Heart right ventricle (tissue), 16 donors: ENCODE data around the gene UBR7. TPM values are rescaled to one million over a fixed set of nuclear protein-coding genes. Genes with fewer than 3 reads are reported as not detected.
A peak's percentile ranks its signal among the peaks of the same experiment; 100 is the strongest.

Experiments
- ATAC-seq, 8 donors: fragments of 200-7000 bp; cut with Tn5 transposase; one replicate each; pipeline ENCODE4 v1.9.1; 2020; ENCODE audit warnings: mild to moderate bottlenecking in 8 of 8, moderate library complexity in 8 of 8, moderate number of reproducible peaks in 1 of 8
- DNase-seq, 2 donors: peaks; one replicate each; pipeline ENCODE4 v3.0.0-alpha.2; 2020
- H3K27ac ChIP-seq, 10 donors: fragments of 200-600 bp; sonication (generic) in 2 of 10; one replicate each; pipeline versions ENCODE4 v1.5.0 to v1.8.0; 2020 to 2022; ENCODE audit warnings: mild to moderate bottlenecking in 3 of 10
- H3K27me3 ChIP-seq, 7 donors: fragments of 200-600 bp; one replicate each; pipeline ENCODE4 v1.8.0; 2021 to 2022; ENCODE audit warnings: mild to moderate bottlenecking in 2 of 7
- H3K36me3 ChIP-seq, 9 donors: fragments of 200-600 bp; sonication (generic) in 1 of 9; one replicate each; pipeline versions ENCODE4 v1.5.0 to v1.8.0; 2020 to 2022; ENCODE audit warnings: mild to moderate bottlenecking in 2 of 9
- H3K4me1 ChIP-seq, 9 donors: fragments of 200-600 bp; sonication (generic) in 1 of 9; one replicate each; pipeline versions ENCODE4 v1.5.0 to v1.8.0; 2020 to 2022; ENCODE audit warnings: mild to moderate bottlenecking in 4 of 9
- H3K4me3 ChIP-seq, 10 donors: fragments of 200-600 bp; sonication (generic) in 2 of 10; one replicate each; pipeline versions ENCODE4 v1.5.0 to v1.8.0; 2020 to 2022; ENCODE audit warnings: mild to moderate bottlenecking in 7 of 10, moderate library complexity in 2 of 10
- H3K9me3 ChIP-seq, 11 donors: fragments of 200-600 bp in 10 of 11; sonication (generic) in 2 of 11; one replicate each; pipeline versions ENCODE4 v1.5.0 to v1.8.0; 2013 to 2022; ENCODE audit warnings: mild to moderate bottlenecking in 2 of 11, control low read depth in 1 of 11, moderate library complexity in 1 of 11
- CTCF ChIP-seq, 9 donors: fragments of 200-600 bp; sonication (generic) in 2 of 9; IDR thresholded peaks; one replicate each; pipeline versions ENCODE4 v1.5.0 to v1.8.0; 2021 to 2022; ENCODE audit warnings: antibody characterized with exemption in 9 of 9, mild to moderate bottlenecking in 5 of 9, moderate library complexity in 1 of 9
- WGBS, 2 donors: extraction: QIAGEN DNeasy Blood & Tissue Kit; methylation state at CpG; one replicate each; pipeline ENCODE4 v1.1.7; 2013; ENCODE audit warnings: inconsistent platforms in 1 of 2; 5-methylcytosine and 5-hydroxymethylcytosine counted together
- intact Hi-C, 10 donors: fragments of 100-400 bp; cut with DNase I; formaldehyde crosslinking; loops; one replicate each; pipeline versions ENCODE4 v1.11.1 to v1.14.2; 2022
- polyA plus RNA-seq, 2 donors: library from polyadenylated mRNA; stranded (reverse); fragments of 200-250 nt; gene quantifications; one replicate each; pipeline ENCODE4 v1.2.3, GENCODE V29; 2013
- total RNA-seq, 10 donors: library from RNA; stranded (reverse); fragmentation: NEBNext Ultra II Directional in 3 of 10; extraction: Animal tissue kit (Norgen Biotek cat#: 25700) in 3 of 10; gene quantifications; one replicate each; pipeline versions ENCODE4 v1.2.1 to v1.2.4, GENCODE V29; 2021 to 2023
- donor health status: Arrhythmogenic right ventricular cardiomyopathy.
- donor health status: ischemic (EF 13 %, LVEDD 7.1; RV severe dilation, severe dysfunction).
- donor health status: healthy with polysubstance abuse.
- donor health status: DM: no; HTN: yes; CAD: no.
- donor health status: DM: no; HTN: no; CAD: no.
- donor health status: ischemic (EF 25% LVEDD 6.9; RV normal size, moderate dysfunction).
- donor health status: ischemic (EF 25% LVEDD 5.7; RV mildly dilated, moderate dysfunction).
- donor health status: healthy.
- donor health status: DM: yes; HTN: yes; CAD: no.
- donor health status: Ischemic cardiomyopathy.
- donor health status: ischemic (EF 35%, LVEDD 5.7; RV mildly dilated, moderate dysfunction).
- donor health status: nonischemic (EF 11% LVEDD 7.7; RV severe dilation, severe dysfunction).
- donor health status: DM: yes; HTN: yes; CAD: no.
- donor health status: PGD.
- donor health status: ischemic (EF 29% LVEDD 5.4; RV normal size, mild dysfunction).
- donor health status: nonischemic (EF 23%, LVEDD 6.1; RV moderate dilation, normal function).

The UBR7 gene
- total and polyA plus RNA-seq, 12 donors: 7.8 to 28.3 (median 21.1) TPM

- no peak for TF ChIP-seq CTCF (IDR thresholded peaks at IDR 0.05)
- peaks cover 0 to 5% (median under 1%) of the 10 kb centered on the region in 9 donors for H3K4me1 ChIP-seq
- intact Hi-C loops: loop anchor here in 3 of 10 donors (10.0 kb wide), 1 partner anchor 400 kb away; no protein-coding TSS in a partner anchor
- H3K4me3 ChIP-seq: no peak overlapping the region
- 97 to 99% methylated on average over 2 of the region's 2 CpGs for WGBS, 2 donors
- ATAC-seq (no peak), DNase-seq (no peak)
- H3K9me3 ChIP-seq: no peaks in the 10 kb centered on the region
- peaks cover 0 to 99% (median 47%) of the 10 kb centered on the region in 9 donors for H3K36me3 ChIP-seq
- H3K27ac ChIP-seq: no peak overlapping the region
- H3K27me3 ChIP-seq: no peaks in the 10 kb centered on the region
Measured at GRCh38 chr14:93214598-93214997, 7.5 kb downstream of the UBR7 start.

GRCh38 chr14:93219103-93219726 lies 12.2 kb downstream of the UBR7 start:
- TF ChIP-seq CTCF (IDR thresholded peaks at IDR 0.05): peak in 8 of 9 donors; percentile 18 to 64 (median 57)
- Histone ChIP-seq H3K27ac (no peak overlapping the region), H3K9me3 (no peaks in the 10 kb centered on the region), H3K27me3 (no peaks in the 10 kb centered on the region), H3K4me1 (no peaks in the 10 kb centered on the region), H3K4me3 (no peak overlapping the region), H3K36me3 (peaks cover 0 to 100% (median 66%) of the 10 kb centered on the region in 9 donors)
- intact Hi-C loops: loop anchor here in 3 of 10 donors (10.0 kb wide), 1 partner anchor 396 kb away; no protein-coding TSS in a partner anchor
- DNase-seq (peak in 1 of 2 donors; percentile 28), ATAC-seq (peak in 4 of 8 donors; percentile 33 to 63 (median 59))
- 51 to 52% methylated on average over 3 of the region's 3 CpGs for WGBS, 2 donors

- no peaks in the 10 kb centered on the region for H3K9me3 ChIP-seq
- H3K27ac ChIP-seq: no peak overlapping the region
- peaks cover 0 to 100% (median 60%) of the 10 kb centered on the region in 9 donors for H3K36me3 ChIP-seq
- TF ChIP-seq CTCF (IDR thresholded peaks at IDR 0.05): no peak
- DNase-seq (no peak), ATAC-seq (no peak)
- intact Hi-C loops: no loop called here
- H3K4me1 ChIP-seq: no peaks in the 10 kb centered on the region
- no peaks in the 10 kb centered on the region for H3K27me3 ChIP-seq
- no peak overlapping the region for H3K4me3 ChIP-seq
Measured at GRCh38 chr14:93220509-93220908, 13.5 kb downstream of the UBR7 start.

GRCh38 chr14:93223565-93223964 lies 16.5 kb downstream of the UBR7 start:
- no peak for TF ChIP-seq CTCF (IDR thresholded peaks at IDR 0.05)
- H3K9me3 ChIP-seq: no peaks in the 10 kb centered on the region
- peaks cover 0 to 99% (median 64%) of the 10 kb centered on the region in 9 donors for H3K36me3 ChIP-seq
- no peaks in the 10 kb centered on the region for H3K27me3 ChIP-seq
- no peak for ATAC-seq
- no peak overlapping the region for H3K4me3 ChIP-seq
- DNase-seq: no peak
- intact Hi-C loops: no loop called here
- no peak overlapping the region for H3K27ac ChIP-seq
- H3K4me1 ChIP-seq: no peaks in the 10 kb centered on the region
- WGBS, 2 donors: 97 to 98% methylated on average over 27 of the region's 27 CpGs
